ENCODE data around the gene SLC36A3.
A peak's percentile ranks its signal among the peaks of the same experiment; 100 is the strongest.

Gene SLC36A3

GRCh38 chr5:151298063-151298855, 5.3 kb downstream of the SLC36A3 start:
- DNase-seq = peak; percentile 44

- DNase-seq = no peak
These were observed 6.6 kb downstream of the SLC36A3 start for GRCh38 chr5:151296974-151297373.

- no peak for DNase-seq
These were observed 7.1 kb downstream of the SLC36A3 start for GRCh38 chr5:151296478-151296830.

- DNase-seq = no peak
These were observed 7.6 kb downstream of the SLC36A3 start for GRCh38 chr5:151295791-151296477.

GRCh38 chr5:151295138-151295537, 8.4 kb downstream of the SLC36A3 start:
- DNase-seq = no peak

GRCh38 chr5:151293624-151294023, 9.9 kb downstream of the SLC36A3 start:
- no peak for DNase-seq

GRCh38 chr5:151288180-151288579, 15.4 kb downstream of the SLC36A3 start:
- no peak for DNase-seq

GRCh38 chr5:151286246-151286645, 17.3 kb downstream of the SLC36A3 start:
- DNase-seq = no peak

- no peak for DNase-seq
These were observed 17.9 kb downstream of the SLC36A3 start for GRCh38 chr5:151285683-151286082.

GRCh38 chr5:151284392-151284967, 19.1 kb downstream of the SLC36A3 start:
- DNase-seq = no peak

GRCh38 chr5:151283120-151283825, 20.3 kb downstream of the SLC36A3 start:
- DNase-seq = no peak

GRCh38 chr5:151281001-151281639, 22.4 kb downstream of the SLC36A3 start:
- DNase-seq = no peak

GRCh38 chr5:151280443-151280842, 23.1 kb downstream of the SLC36A3 start:
- no peak for DNase-seq

GRCh38 chr5:151278845-151279244, 24.7 kb downstream of the SLC36A3 start:
- DNase-seq = no peak

GRCh38 chr5:151275803-151276202, 27.8 kb downstream of the SLC36A3 start:
- no peak for DNase-seq

GRCh38 chr5:151274666-151275065, 28.9 kb downstream of the SLC36A3 start:
- no peak for DNase-seq

- no peak for DNase-seq
These were observed 32.2 kb downstream of the SLC36A3 start for GRCh38 chr5:151271336-151271735.

GRCh38 chr5:151270599-151270998, 33.0 kb downstream of the SLC36A3 start:
- DNase-seq = peak; percentile 32

- no peak for DNase-seq
These were observed 35.9 kb downstream of the SLC36A3 start for GRCh38 chr5:151267491-151268260.

GRCh38 chr5:151264113-151264512, 39.5 kb downstream of the SLC36A3 start:
- peak; percentile 27 for DNase-seq

- no peak for DNase-seq
These were observed 41.0 kb downstream of the SLC36A3 start for GRCh38 chr5:151262532-151262931.

- no peak for DNase-seq
These were observed 43.6 kb downstream of the SLC36A3 start for GRCh38 chr5:151259931-151260330.

Data from fibroblast of skin of right quadriceps (primary cell).